GM12801 (cell line): ENCODE data around the gene B3GALT2.

Experiments
- TF ChIP-seq, protein P1 (sequence below): IDR thresholded peaks from one replicate; pipeline ENCODE4 v1.5.1; 2011; ENCODE audit warnings: control low read depth; ENCODE audit not compliant: insufficient read length; ENCODE audit errors: extremely low read depth

The B3GALT2 gene

DNA sequence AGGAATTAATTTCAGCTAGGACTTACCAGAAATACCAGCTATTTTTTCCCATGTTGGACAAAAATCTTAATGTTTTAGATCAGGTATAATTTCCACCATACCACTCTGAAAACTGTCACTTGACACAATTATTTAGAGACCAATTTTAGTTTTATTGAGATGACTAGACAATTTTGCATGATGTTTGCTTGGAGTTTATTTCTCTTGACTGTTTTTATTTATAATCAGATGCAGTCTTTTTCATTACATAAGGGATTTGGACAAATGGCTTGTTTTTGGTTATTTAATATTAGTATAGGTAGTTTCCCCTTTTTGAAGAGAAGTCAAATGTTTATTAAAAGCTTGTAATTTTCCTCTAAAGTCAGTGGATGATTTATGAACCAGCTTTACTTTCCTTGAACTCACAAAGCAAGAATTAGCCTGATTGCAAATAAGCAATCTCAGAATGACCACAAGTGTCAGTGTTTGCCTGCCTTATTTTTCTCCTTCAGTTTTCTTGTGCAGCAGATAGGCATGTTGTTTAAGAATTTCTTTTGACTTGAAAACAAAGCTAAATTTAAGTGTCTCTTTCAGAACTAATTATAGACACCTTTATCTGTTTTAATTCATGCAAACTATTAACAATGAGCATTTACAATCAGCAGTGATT is 3.8 kb upstream of the B3GALT2 start:
- TF ChIP-seq, protein P1, sequence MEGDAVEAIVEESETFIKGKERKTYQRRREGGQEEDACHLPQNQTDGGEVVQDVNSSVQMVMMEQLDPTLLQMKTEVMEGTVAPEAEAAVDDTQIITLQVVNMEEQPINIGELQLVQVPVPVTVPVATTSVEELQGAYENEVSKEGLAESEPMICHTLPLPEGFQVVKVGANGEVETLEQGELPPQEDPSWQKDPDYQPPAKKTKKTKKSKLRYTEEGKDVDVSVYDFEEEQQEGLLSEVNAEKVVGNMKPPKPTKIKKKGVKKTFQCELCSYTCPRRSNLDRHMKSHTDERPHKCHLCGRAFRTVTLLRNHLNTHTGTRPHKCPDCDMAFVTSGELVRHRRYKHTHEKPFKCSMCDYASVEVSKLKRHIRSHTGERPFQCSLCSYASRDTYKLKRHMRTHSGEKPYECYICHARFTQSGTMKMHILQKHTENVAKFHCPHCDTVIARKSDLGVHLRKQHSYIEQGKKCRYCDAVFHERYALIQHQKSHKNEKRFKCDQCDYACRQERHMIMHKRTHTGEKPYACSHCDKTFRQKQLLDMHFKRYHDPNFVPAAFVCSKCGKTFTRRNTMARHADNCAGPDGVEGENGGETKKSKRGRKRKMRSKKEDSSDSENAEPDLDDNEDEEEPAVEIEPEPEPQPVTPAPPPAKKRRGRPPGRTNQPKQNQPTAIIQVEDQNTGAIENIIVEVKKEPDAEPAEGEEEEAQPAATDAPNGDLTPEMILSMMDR: no peak

DNA sequence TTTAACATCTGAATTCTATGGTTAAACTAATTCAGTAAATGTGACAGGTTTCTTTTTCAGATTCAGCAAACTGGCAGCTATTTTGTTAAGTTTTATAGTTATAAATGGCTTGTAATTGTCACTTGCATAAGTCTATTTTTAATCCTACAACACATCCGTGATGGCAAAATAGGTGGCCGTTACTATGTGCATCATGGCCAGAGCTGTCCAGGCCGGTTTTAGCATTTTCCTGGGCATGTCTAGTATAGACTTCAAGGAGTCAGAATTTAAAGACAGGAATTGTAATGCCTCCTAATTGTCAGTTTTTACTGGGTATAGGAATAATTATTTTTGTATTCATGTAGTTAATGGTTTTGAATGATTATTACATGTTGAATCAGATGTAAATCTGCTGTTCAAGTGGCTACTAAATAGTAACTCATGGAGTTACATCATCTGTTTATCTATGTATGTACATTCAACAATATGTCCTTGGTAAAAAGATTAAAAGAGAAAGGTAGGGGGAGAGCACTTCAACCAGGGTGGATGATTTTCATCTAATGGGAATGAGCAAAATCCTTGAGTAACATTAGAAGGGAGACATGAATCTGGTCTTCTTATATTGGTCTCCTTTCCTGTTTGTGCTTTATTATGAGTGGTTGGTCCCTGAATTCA is 3.2 kb upstream of the B3GALT2 start:
- TF ChIP-seq, protein P1: no peak

DNA sequence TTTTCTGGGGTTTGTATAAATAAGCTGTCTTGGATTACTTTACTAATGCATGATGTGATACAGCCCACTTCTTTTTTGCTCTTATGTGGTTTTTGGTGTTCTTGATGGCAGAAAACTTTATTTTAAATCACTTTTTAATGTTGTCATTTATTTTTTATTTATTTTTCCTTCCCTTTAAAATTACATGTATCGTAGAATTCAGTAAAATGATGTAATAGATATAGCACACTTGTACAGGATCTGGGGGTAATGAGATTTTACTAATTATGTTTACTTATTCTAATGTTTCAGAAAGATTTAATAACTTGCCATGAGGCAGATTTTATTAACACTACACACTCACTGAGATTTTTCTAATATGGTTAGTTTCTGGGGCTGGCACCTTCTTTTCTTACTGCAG is 701 bp upstream of the B3GALT2 start:
- TF ChIP-seq, protein P1: no peak

DNA sequence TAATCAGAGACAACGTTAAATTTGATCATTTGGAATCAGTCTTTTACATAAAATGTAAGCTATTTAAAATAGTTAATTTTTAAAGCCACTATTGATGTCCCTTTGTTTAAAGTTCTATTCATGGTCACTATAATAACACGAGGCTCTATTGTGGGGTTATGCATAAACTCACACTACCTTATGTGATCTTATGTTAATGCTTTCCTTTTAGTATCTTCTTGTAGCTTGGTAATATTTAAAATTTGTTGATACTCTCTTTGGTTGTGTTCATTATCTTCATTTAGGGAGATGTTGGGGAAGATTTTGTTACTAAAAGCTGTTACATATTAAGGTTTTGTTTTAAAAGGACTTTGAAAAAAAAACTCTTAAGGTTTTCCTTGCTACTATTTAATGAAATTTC is 1.2 kb downstream of the B3GALT2 start:
- TF ChIP-seq, protein P1: no peak

DNA sequence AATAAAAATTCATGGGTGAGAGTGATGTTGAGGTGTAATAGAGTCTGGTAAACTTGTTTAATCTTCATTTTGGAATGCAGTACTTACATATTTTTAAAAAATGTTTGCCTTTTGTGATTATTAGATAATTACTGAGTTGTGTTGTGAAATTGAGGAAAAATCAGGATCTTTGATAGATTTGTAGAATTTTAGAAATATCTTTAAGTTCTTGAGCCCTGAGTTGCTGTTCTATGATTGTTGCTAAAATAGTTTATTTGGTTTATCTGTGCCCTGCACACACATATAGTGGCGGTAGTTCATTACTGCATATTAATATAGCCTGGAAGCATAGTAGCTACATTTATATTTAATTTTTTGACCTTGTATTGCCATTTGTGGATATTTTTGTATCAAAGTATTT is 1.6 kb downstream of the B3GALT2 start:
- TF ChIP-seq, protein P1: no peak

DNA sequence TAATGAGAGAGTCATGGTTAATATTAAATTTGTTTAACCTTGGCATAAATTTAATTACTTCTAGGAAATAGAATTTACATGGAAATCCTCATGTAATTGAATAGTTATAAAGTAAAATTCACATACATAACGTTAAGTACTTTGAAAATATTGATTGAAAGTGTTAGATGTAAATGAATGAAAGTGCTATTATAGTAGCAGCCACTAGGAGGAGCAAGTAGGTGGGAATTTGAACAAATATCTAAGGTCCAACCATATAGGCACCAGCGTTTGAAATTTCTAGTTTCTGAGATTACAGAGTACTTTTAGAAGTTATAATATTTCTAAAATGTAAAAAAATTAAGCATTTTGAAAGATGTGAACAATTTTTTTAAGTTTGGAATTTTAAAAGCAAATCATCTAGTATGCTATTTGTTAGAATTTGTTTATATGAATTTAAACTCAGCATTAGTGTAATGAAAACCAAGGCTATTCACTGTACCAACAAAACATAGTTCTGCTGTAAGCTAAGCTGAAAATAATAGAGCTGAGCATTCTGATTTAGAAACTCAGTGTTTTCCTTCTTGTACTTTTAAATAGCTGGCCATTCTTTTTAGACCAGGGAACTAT is 3.3 kb downstream of the B3GALT2 start:
- TF ChIP-seq, protein P1: peak; percentile 22

DNA sequence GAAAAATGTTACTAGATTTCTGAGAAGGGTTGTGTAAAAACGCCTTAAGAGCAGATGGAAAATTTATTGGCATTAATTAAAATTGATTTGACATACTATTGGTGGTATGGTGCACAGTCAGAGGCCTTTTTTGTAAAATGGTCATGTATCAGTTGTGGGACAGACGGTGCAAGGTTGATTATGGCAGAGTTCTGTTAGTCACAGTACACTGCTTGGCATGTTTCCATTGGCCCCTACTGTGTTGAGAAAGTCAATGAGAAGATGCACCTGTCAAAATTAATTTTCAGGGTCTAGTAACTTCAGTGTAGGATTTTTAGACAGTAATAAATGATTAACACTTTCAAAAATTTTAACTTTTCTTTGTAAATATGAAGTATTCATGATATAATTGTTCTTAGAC is 4.4 kb downstream of the B3GALT2 start:
- TF ChIP-seq, protein P1: no peak
